ENCODE data around the gene CTDSP1. TPM values are rescaled to one million over a fixed set of nuclear protein-coding genes. Genes with fewer than 3 reads are reported as not detected.

Gene CTDSP1
- total and polyA plus RNA-seq, 2 donors: 58.2 to 91.9 TPM

GRCh38 chr2:218400930-218401881, 1.5 kb downstream of the CTDSP1 start:
- peaks cover 29 to 32% of the 10 kb centered on the region in 2 donors for H3K36me3 ChIP-seq (ENCODE audit: control insufficient read depth in 2 of 2, insufficient read depth in 2 of 2, low read length in 1 of 2)
- H3K27me3 ChIP-seq (ENCODE audit: control insufficient read depth in 2 of 2, insufficient read depth in 1 of 2, low read length in 1 of 2): peaks cover 2 to 27% of the 10 kb centered on the region in 2 donors
- H3K9me3 ChIP-seq (ENCODE audit: control insufficient read depth in 2 of 2, insufficient read depth in 1 of 2, low read length in 1 of 2): peaks cover 0 to 19% of the 10 kb centered on the region in 2 donors
- H3K27ac ChIP-seq (ENCODE audit: low read depth in 1 of 2, low read length in 1 of 2): peak overlapping the region; percentile 46 to 57
- 56% methylated on average over 24 of the region's 24 CpGs for whole genome bisulfite sequencing
- H3K4me3 ChIP-seq (ENCODE audit: low read length in 2 of 2): peak overlapping the region; percentile 95 to 100
- DNase-seq (ENCODE audit: low read depth in 6 of 9, low spot score in 9 of 9): no peak
- H3K4me1 ChIP-seq (ENCODE audit: control insufficient read depth in 2 of 2, insufficient read depth in 2 of 2, low read length in 2 of 2): peaks cover 30 to 73% of the 10 kb centered on the region in 2 donors

GRCh38 chr2:218401890-218402289, 2.2 kb downstream of the CTDSP1 start:
- Histone ChIP-seq H3K36me3 (ENCODE audit: control insufficient read depth in 2 of 2, insufficient read depth in 2 of 2, low read length in 1 of 2) (peaks cover 29 to 32% of the 10 kb centered on the region in 2 donors), H3K27me3 (ENCODE audit: control insufficient read depth in 2 of 2, insufficient read depth in 1 of 2, low read length in 1 of 2) (peaks cover 2 to 23% of the 10 kb centered on the region in 2 donors), H3K4me1 (ENCODE audit: control insufficient read depth in 2 of 2, insufficient read depth in 2 of 2, low read length in 2 of 2) (peaks cover 27 to 70% of the 10 kb centered on the region in 2 donors), H3K9me3 (ENCODE audit: control insufficient read depth in 2 of 2, insufficient read depth in 1 of 2, low read length in 1 of 2) (peaks cover 0 to 12% of the 10 kb centered on the region in 2 donors), H3K4me3 (ENCODE audit: low read length in 2 of 2) (peak overlapping the region in 1 of 2 donors; percentile 95), H3K27ac (ENCODE audit: low read depth in 1 of 2, low read length in 1 of 2) (no peak overlapping the region)
- WGBS: 89% methylated on average over 9 of the region's 9 CpGs
- DNase-seq (ENCODE audit: low read depth in 6 of 9, low spot score in 9 of 9): no peak

- no peak overlapping the region for H3K27ac ChIP-seq (ENCODE audit: low read depth in 1 of 2, low read length in 1 of 2)
- WGBS: 96% methylated on average over 8 of the region's 8 CpGs
- peaks cover 27 to 70% of the 10 kb centered on the region in 2 donors for H3K4me1 ChIP-seq (ENCODE audit: control insufficient read depth in 2 of 2, insufficient read depth in 2 of 2, low read length in 2 of 2)
- peaks cover 2 to 17% of the 10 kb centered on the region in 2 donors for H3K27me3 ChIP-seq (ENCODE audit: control insufficient read depth in 2 of 2, insufficient read depth in 1 of 2, low read length in 1 of 2)
- H3K4me3 ChIP-seq (ENCODE audit: low read length in 2 of 2): no peak overlapping the region
- no peak for DNase-seq (ENCODE audit: low read depth in 6 of 9, low spot score in 9 of 9)
- H3K9me3 ChIP-seq (ENCODE audit: control insufficient read depth in 2 of 2, insufficient read depth in 1 of 2, low read length in 1 of 2): peaks cover 0 to 6% of the 10 kb centered on the region in 2 donors
- peaks cover 29 to 32% of the 10 kb centered on the region in 2 donors for H3K36me3 ChIP-seq (ENCODE audit: control insufficient read depth in 2 of 2, insufficient read depth in 2 of 2, low read length in 1 of 2)
Measured at GRCh38 chr2:218402491-218402901, 2.8 kb downstream of the CTDSP1 start.

GRCh38 chr2:218402911-218403411, 3.3 kb downstream of the CTDSP1 start:
- Histone ChIP-seq H3K9me3 (ENCODE audit: control insufficient read depth in 2 of 2, insufficient read depth in 1 of 2, low read length in 1 of 2) (peaks cover 0 to 2% of the 10 kb centered on the region in 2 donors), H3K4me3 (ENCODE audit: low read length in 2 of 2) (no peak overlapping the region), H3K27me3 (ENCODE audit: control insufficient read depth in 2 of 2, insufficient read depth in 1 of 2, low read length in 1 of 2) (peaks cover 1 to 13% of the 10 kb centered on the region in 2 donors), H3K27ac (ENCODE audit: low read depth in 1 of 2, low read length in 1 of 2) (no peak overlapping the region), H3K36me3 (ENCODE audit: control insufficient read depth in 2 of 2, insufficient read depth in 2 of 2, low read length in 1 of 2) (peaks cover 29 to 32% of the 10 kb centered on the region in 2 donors), H3K4me1 (ENCODE audit: control insufficient read depth in 2 of 2, insufficient read depth in 2 of 2, low read length in 2 of 2) (peaks cover 25 to 70% of the 10 kb centered on the region in 2 donors)
- no peak for DNase-seq (ENCODE audit: low read depth in 6 of 9, low spot score in 9 of 9)
- 93% methylated on average over 26 of the region's 26 CpGs for WGBS

- H3K9me3 ChIP-seq (ENCODE audit: control insufficient read depth in 2 of 2, insufficient read depth in 1 of 2, low read length in 1 of 2): no peaks in the 10 kb centered on the region
- H3K4me1 ChIP-seq (ENCODE audit: control insufficient read depth in 2 of 2, insufficient read depth in 2 of 2, low read length in 2 of 2): peaks cover 21 to 63% of the 10 kb centered on the region in 2 donors
- peaks cover 29 to 32% of the 10 kb centered on the region in 2 donors for H3K36me3 ChIP-seq (ENCODE audit: control insufficient read depth in 2 of 2, insufficient read depth in 2 of 2, low read length in 1 of 2)
- H3K27ac ChIP-seq (ENCODE audit: low read depth in 1 of 2, low read length in 1 of 2): no peak overlapping the region
- H3K27me3 ChIP-seq (ENCODE audit: control insufficient read depth in 2 of 2, insufficient read depth in 1 of 2, low read length in 1 of 2): peaks cover 0 to 5% of the 10 kb centered on the region in 2 donors
- 90% methylated on average over 7 of the region's 7 CpGs for WGBS
- no peak for DNase-seq (ENCODE audit: low read depth in 6 of 9, low spot score in 9 of 9)
- no peak overlapping the region for H3K4me3 ChIP-seq (ENCODE audit: low read length in 2 of 2)
Measured at GRCh38 chr2:218403810-218404209, 4.1 kb downstream of the CTDSP1 start.

GRCh38 chr2:218404351-218405085, 4.8 kb downstream of the CTDSP1 start:
- Histone ChIP-seq H3K4me1 (ENCODE audit: control insufficient read depth in 2 of 2, insufficient read depth in 2 of 2, low read length in 2 of 2) (peaks cover 21 to 57% of the 10 kb centered on the region in 2 donors), H3K9me3 (ENCODE audit: control insufficient read depth in 2 of 2, insufficient read depth in 1 of 2, low read length in 1 of 2) (no peaks in the 10 kb centered on the region), H3K27me3 (ENCODE audit: control insufficient read depth in 2 of 2, insufficient read depth in 1 of 2, low read length in 1 of 2) (no peaks in the 10 kb centered on the region), H3K4me3 (ENCODE audit: low read length in 2 of 2) (no peak overlapping the region), H3K36me3 (ENCODE audit: control insufficient read depth in 2 of 2, insufficient read depth in 2 of 2, low read length in 1 of 2) (peaks cover 29 to 32% of the 10 kb centered on the region in 2 donors), H3K27ac (ENCODE audit: low read depth in 1 of 2, low read length in 1 of 2) (peak overlapping the region; percentile 52 to 89)
- WGBS: 89% methylated on average over 16 of the region's 16 CpGs
- DNase-seq (ENCODE audit: low read depth in 6 of 9, low spot score in 9 of 9): no peak

GRCh38 chr2:218405086-218405745, 5.5 kb downstream of the CTDSP1 start:
- no peaks in the 10 kb centered on the region for H3K9me3 ChIP-seq (ENCODE audit: control insufficient read depth in 2 of 2, insufficient read depth in 1 of 2, low read length in 1 of 2)
- no peaks in the 10 kb centered on the region for H3K27me3 ChIP-seq (ENCODE audit: control insufficient read depth in 2 of 2, insufficient read depth in 1 of 2, low read length in 1 of 2)
- peak overlapping the region; percentile 56 for H3K4me3 ChIP-seq (ENCODE audit: low read length in 2 of 2)
- no peak for DNase-seq (ENCODE audit: low read depth in 6 of 9, low spot score in 9 of 9)
- H3K36me3 ChIP-seq (ENCODE audit: control insufficient read depth in 2 of 2, insufficient read depth in 2 of 2, low read length in 1 of 2): peaks cover 29 to 32% of the 10 kb centered on the region in 2 donors
- peak overlapping the region; percentile 80 to 89 for H3K27ac ChIP-seq (ENCODE audit: low read depth in 1 of 2, low read length in 1 of 2)
- WGBS: 68% methylated on average over 8 of the region's 8 CpGs
- peaks cover 21 to 57% of the 10 kb centered on the region in 2 donors for H3K4me1 ChIP-seq (ENCODE audit: control insufficient read depth in 2 of 2, insufficient read depth in 2 of 2, low read length in 2 of 2)

GRCh38 chr2:218405746-218406208, 6.1 kb downstream of the CTDSP1 start:
- Histone ChIP-seq H3K9me3 (ENCODE audit: control insufficient read depth in 2 of 2, insufficient read depth in 1 of 2, low read length in 1 of 2) (no peaks in the 10 kb centered on the region), H3K27ac (ENCODE audit: low read depth in 1 of 2, low read length in 1 of 2) (peak overlapping the region; percentile 80 to 89), H3K36me3 (ENCODE audit: control insufficient read depth in 2 of 2, insufficient read depth in 2 of 2, low read length in 1 of 2) (peaks cover 29 to 32% of the 10 kb centered on the region in 2 donors), H3K27me3 (ENCODE audit: control insufficient read depth in 2 of 2, insufficient read depth in 1 of 2, low read length in 1 of 2) (no peaks in the 10 kb centered on the region), H3K4me1 (ENCODE audit: control insufficient read depth in 2 of 2, insufficient read depth in 2 of 2, low read length in 2 of 2) (peaks cover 21 to 57% of the 10 kb centered on the region in 2 donors), H3K4me3 (ENCODE audit: low read length in 2 of 2) (peak overlapping the region; percentile 56)
- WGBS: 2% methylated on average over 15 of the region's 15 CpGs
- DNase-seq (ENCODE audit: low read depth in 6 of 9, low spot score in 9 of 9): peak in 3 of 9 donors; percentile 33 to 73 (median 53)

All from thymus (tissue), 11 donors.